RWPE2 (cell line): ENCODE data around the gene CSNK2A3.

Experiments used
- ATAC-seq: fragments of 200-7000 bp; cut with Tn5 transposase; 3 replicates; pipeline ENCODE4 v1.9.1; 2021; ENCODE audit warnings: low read depth
- DNase-seq: peaks from one replicate; pipeline ENCODE4 v3.0.0-alpha.2; 2020; ENCODE audit warnings: low spot score
- H3K27ac ChIP-seq: fragments of 450-650 bp; 2 replicates; pipeline ENCODE4 v1.5.1; 2017; ENCODE audit warnings: mild to moderate bottlenecking; ENCODE audit not compliant: poor library complexity, severe bottlenecking
- H3K27me3 ChIP-seq: fragments of 250-450 bp; sonication (Bioruptor Pico); 2 replicates; pipeline ENCODE4 v1.5.1; 2021; ENCODE audit warnings: mild to moderate bottlenecking, moderate library complexity; ENCODE audit not compliant: insufficient read depth, poor library complexity, severe bottlenecking
- H3K36me3 ChIP-seq: fragments of 250-450 bp; sonication (Bioruptor Pico); 2 replicates; pipeline ENCODE4 v1.5.1; 2020; ENCODE audit warnings: low read depth, mild to moderate bottlenecking, moderate library complexity
- H3K4me1 ChIP-seq: fragments of 250-450 bp; sonication (Bioruptor Pico); 2 replicates; pipeline ENCODE4 v1.5.1; 2021; ENCODE audit warnings: mild to moderate bottlenecking, moderate library complexity; ENCODE audit not compliant: insufficient read depth, poor library complexity, severe bottlenecking
- H3K4me3 ChIP-seq: fragments of 250-450 bp; sonication (Bioruptor Pico); 2 replicates; pipeline ENCODE4 v1.5.1; 2021; ENCODE audit warnings: mild to moderate bottlenecking, moderate library complexity; ENCODE audit not compliant: severe bottlenecking
- H3K9me3 ChIP-seq: fragments of 250-450 bp; sonication (Bioruptor Pico); 2 replicates; pipeline ENCODE4 v1.5.1; 2021; ENCODE audit warnings: mild to moderate bottlenecking, moderate library complexity; ENCODE audit not compliant: severe bottlenecking
- CTCF ChIP-seq: fragments of 450-650 bp; IDR thresholded peaks from one replicate; pipeline ENCODE4 v1.5.1; 2017; ENCODE audit warnings: mild to moderate bottlenecking, moderate library complexity; ENCODE audit not compliant: poor library complexity, severe bottlenecking

Gene CSNK2A3

DNA sequence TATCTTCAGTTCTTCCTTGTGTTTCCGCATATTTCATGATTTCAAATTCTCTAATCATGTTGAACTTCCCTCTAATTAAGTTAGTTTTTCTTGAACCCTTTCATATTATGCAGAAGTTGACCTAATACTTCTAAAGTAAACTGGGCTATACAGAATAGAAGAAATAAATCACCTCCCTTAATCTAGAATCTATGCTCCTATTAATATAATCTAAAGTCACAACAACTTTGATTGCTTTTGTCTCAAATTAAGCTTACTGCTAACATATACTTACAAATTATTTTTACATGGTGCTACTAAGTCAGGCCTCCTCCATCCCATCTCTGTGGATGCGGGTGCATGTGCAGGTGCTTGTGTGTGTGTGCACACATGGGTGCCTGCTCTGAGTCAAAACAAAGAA is 27.3 kb upstream of the CSNK2A3 start:
- Histone ChIP-seq H3K4me1 (no peaks in the 10 kb centered on the region), H3K27ac (no peak overlapping the region), H3K27me3 (no peaks in the 10 kb centered on the region), H3K9me3 (no peaks in the 10 kb centered on the region), H3K4me3 (no peak overlapping the region), H3K36me3 (no peaks in the 10 kb centered on the region)
- ATAC-seq = no peak
- DNase-seq = no peak
- TF ChIP-seq CTCF = no peak

DNA sequence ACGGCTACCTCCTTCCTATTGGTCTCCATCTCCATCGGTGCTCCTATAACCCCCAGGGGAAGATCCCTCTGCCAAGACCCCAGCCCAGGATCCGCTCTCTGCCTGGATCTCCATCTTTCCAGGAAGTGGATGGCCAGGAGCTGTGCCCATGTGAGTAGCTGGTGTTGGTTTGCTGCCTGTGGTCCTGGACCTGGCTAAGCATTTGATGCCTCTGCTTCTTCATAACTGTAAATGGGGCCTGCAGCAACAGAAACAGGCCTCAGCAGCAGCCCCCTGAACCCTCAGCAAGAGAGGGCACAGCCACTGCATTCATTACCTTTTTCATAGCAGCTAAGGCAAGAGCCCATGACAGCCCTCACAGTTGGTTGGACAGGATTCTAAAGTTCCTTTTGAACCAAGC is 26.6 kb upstream of the CSNK2A3 start:
- no peaks in the 10 kb centered on the region for H3K4me1 ChIP-seq
- no peak for TF ChIP-seq CTCF

GRCh38 chr11:11378184-11378940 is 25.3 kb upstream of the CSNK2A3 start:
- Histone ChIP-seq H3K27me3 (no peaks in the 10 kb centered on the region), H3K4me1 (no peaks in the 10 kb centered on the region), H3K4me3 (no peak overlapping the region), H3K27ac (no peak overlapping the region), H3K36me3 (no peaks in the 10 kb centered on the region), H3K9me3 (no peaks in the 10 kb centered on the region)
- DNase-seq (no peak), ATAC-seq (no peak)
- TF ChIP-seq CTCF = no peak

More for the DNA sequence above, 26.6 kb upstream of the CSNK2A3 start:
- no peak overlapping the region for H3K4me3 ChIP-seq
- H3K36me3 ChIP-seq = no peaks in the 10 kb centered on the region
- ATAC-seq = no peak
- H3K9me3 ChIP-seq = no peaks in the 10 kb centered on the region
- H3K27me3 ChIP-seq = no peaks in the 10 kb centered on the region
- DNase-seq = no peak
- H3K27ac ChIP-seq = no peak overlapping the region

GRCh38 chr11:11374358-11375148 is 21.5 kb upstream of the CSNK2A3 start:
- no peaks in the 10 kb centered on the region for H3K9me3 ChIP-seq
- DNase-seq (no peak), ATAC-seq (peak; percentile 48; the same call in 2 of the 3 replicates)
- no peak overlapping the region for H3K4me3 ChIP-seq
- no peak for TF ChIP-seq CTCF
- no peaks in the 10 kb centered on the region for H3K4me1 ChIP-seq
- no peaks in the 10 kb centered on the region for H3K27me3 ChIP-seq
- no peak overlapping the region for H3K27ac ChIP-seq
- H3K36me3 ChIP-seq = no peaks in the 10 kb centered on the region

DNA sequence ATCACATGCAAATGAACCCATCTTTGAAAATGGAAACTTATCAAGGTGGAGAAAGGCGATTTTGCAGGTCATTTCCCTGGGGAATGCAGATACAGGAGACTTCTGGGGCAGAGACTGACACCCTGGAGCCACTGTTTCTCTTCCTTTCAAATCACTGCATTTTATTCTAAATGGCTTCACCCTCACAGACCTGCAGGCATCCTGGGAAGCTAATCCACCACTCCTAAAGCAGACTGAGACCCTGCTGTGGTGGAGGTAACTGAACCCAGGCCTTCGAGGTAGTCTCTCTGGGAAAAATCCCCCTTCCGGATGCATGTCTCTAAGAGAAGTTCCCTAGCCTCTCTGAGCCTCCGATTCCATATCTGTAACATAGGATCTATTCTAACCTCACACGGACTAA is 20.9 kb upstream of the CSNK2A3 start:
- ATAC-seq (no peak), DNase-seq (no peak)
- H3K4me1 ChIP-seq = no peaks in the 10 kb centered on the region
- no peaks in the 10 kb centered on the region for H3K36me3 ChIP-seq
- H3K27ac ChIP-seq = no peak overlapping the region
- no peaks in the 10 kb centered on the region for H3K9me3 ChIP-seq
- no peak for TF ChIP-seq CTCF
- H3K27me3 ChIP-seq = no peaks in the 10 kb centered on the region
- H3K4me3 ChIP-seq = no peak overlapping the region
